GM19238 (cell line): ENCODE measurements around the gene VPS35L.
"Not testable (repeated sequence)": the region's sequence is repeated elsewhere in the genome, so short reads cannot be mapped to it uniquely, and the experiment has no call there.

Source experiments
- DNase-seq: peaks from one replicate; pipeline ENCODE4 v3.0.0; 2011; ENCODE audit warnings: low spot score; ENCODE audit not compliant: insufficient read length

VPS35L gene

GRCh38 chr16:19540241-19540970, 15.1 kb upstream of the VPS35L start:
- DNase-seq, result no peak

DNA sequence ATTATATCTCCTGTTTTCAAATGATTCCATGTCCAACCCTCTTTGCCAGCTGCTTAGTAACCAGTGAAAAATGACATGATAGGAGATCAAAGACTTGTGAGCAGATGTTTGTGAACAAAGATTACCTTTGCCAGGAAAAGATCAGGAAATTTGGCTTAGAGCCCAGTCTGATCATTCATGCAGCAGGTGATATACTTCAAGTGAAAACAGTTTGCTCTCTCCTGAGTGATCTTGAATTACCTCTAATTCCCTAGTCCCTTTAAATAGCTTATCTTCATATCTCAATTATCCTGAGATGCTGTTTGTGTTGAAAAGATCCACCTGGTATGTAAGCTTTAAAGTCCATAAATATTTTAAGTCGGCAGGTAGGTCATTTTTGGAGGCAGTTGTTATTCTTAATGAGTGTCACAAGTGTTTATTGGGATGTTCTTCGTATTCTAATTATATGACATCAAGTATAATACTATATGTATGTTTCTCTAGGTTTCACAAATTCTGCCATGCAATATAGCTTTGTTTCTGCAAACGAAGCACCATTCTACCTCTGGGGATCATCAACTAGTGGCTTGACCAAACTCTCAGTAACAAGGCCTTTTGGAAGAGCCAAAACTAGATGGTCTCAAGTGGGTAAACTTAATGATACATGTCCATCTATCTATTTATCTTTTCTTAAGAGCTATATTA, 13.2 kb upstream of the VPS35L start:
- no peak for DNase-seq

GRCh38 chr16:19543278-19543996, 12.1 kb upstream of the VPS35L start:
- DNase-seq, result not testable (repeated sequence)

DNA sequence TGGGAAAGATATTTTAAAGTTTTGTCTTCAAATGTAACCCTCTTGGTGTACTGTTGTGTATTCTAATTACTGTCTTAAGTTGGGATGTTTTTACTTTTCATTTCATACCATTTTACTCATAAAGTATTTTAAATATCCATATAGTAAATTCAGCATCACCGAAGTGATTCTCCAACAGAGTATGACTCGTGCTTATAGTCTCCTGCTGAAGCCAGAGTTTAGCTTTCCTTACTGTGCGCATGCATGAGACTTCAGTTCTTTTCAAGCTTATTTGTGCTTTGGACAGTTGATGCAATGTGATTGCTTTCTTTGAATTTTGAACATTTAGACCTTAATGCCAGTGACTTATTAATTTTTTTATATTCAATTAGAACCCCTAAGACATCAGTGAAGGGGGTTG, 7.4 kb upstream of the VPS35L start:
- no peak for DNase-seq

- no peak for DNase-seq
Observed at GRCh38 chr16:19549673-19550072, 5.8 kb upstream of the VPS35L start.

DNA sequence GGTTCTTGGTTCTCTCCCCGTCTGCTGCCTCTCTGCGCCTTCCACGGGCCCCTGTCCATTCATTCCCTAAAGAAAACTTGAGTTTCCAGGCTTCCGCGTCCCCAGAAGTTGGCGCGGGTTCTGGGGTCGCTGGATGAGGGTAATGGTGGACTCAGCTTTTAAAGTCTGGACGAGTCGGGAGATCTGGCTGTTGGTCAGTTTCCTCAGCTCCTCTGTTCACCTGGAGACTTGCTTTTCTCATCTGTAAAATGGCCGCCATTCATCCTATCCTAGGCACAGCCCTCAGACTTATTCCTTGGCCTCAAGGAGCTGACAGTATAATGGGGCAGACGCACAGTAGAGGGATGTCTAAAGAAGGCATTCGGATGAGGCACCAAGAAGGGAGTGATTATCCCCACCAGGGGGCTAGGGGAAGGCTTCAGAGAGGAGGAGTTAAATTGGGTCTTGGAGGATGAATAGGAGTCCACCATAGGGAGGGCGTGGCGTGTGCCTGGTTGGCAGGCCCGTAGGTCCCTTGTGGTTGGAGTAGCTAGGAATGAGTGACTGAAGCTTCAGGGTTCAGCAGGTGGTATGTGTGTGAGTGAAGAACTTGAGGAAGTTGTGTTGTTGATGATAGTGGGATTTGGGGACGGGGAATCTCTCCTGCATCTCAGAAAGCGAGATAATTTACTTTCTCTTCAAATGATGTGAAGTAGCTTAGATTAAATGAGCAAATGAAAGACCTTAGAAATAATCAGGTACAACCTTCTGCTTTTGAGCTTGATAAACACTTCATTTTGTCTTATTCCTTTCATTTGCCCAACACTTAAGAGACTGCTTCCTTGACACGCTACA, 652 bp downstream of the VPS35L start:
- DNase-seq, result no peak

- no peak for DNase-seq
Observed at GRCh38 chr16:19559242-19559910, 3.9 kb downstream of the VPS35L start.

- DNase-seq, result no peak
Observed at GRCh38 chr16:19560078-19560477, 4.6 kb downstream of the VPS35L start.

DNA sequence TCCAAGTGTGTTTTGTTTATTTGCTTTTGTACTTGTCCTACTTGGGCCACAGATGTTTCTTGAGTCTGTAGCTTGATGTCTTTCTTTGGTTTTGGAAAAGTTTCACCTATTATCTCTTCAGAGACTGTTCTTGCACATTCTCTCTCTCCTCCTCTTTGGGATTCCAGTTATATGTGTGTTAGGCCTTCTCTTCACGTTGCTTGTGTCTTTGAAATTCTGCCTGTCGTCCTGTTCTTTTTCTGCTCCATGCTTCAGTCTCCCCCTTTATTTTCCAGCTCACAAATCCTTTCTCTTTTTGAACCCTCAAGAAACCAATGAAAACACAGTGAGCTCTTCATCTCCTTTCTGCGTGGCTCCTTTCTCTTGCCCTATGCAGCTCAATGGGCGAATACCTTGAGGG, 7.9 kb downstream of the VPS35L start:
- DNase-seq, result no peak

DNA sequence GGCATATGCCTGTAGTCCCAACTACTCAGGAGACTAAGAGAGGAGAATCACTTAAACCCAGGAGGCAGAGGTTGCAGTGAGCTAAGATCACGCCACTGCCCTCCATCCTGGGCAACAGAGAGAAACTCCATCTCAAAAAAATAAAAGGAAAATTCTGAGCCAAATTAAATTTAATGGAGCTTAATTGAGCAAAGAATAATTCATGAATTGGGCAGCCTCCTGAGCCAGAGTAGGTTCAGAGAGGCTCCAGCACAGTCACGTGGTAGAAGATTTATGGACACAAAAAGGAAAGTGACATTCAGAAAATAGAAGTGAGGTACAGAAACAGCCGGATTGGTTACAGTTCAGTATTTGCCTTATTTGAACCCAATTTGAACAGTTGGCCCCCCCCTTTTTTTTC, 10.9 kb downstream of the VPS35L start:
- DNase-seq, result no peak

GRCh38 chr16:19567560-19567959, 12.1 kb downstream of the VPS35L start:
- no peak for DNase-seq

- no peak for DNase-seq
Observed at GRCh38 chr16:19573997-19574396, 18.5 kb downstream of the VPS35L start.

GRCh38 chr16:19574615-19575014, 19.1 kb downstream of the VPS35L start:
- no peak for DNase-seq

GRCh38 chr16:19578378-19578971, 23.0 kb downstream of the VPS35L start:
- no peak for DNase-seq

- no peak for DNase-seq
Observed at GRCh38 chr16:19582050-19582831, 26.7 kb downstream of the VPS35L start.

GRCh38 chr16:19583665-19584300, 28.3 kb downstream of the VPS35L start:
- DNase-seq, result no peak

DNA sequence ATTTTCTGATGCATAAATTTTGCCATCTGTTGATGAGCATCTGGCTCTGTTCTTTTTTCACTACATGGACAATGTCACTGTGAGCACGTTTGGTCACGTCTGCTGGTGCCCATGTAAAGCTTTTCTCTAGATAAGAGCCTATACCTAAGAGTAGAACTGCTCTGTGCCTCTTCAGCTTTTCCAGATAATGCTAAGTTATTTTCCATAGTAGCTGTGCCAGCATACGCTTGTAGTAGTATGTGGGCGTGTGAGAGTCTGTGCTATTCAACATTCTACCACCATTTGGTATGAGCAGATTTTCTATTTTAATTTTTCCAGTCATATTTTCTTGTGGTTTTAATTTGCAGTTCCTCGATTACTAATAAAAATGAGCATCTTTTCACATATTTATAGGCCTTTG, 33.2 kb downstream of the VPS35L start:
- no peak for DNase-seq

- DNase-seq, result no peak
Observed at GRCh38 chr16:19589106-19589505, 33.6 kb downstream of the VPS35L start.

DNA sequence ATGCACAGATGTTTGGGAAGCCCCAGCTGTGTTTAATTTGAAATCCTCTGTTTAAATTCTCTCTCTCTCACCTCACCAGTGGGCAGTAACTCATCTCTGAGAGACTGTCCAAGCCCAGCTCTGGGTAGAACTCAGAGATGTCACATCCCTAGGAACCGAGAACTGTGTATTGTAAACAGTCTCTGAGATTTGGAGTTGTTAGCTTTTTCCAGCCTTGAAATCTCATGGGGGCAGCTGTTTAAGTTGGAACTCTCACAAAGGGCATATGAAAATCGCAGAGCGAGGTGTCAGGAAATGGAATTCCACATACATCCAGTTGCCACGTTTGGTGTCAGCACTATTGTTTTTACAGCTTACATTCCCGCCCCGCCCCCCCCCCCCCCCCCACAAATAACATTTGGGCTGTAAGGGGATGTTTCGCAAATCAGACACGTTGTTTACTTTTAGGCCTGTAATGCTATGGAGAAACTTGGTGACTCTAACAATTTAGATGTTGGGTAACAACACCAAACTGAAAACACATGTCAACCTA, 34.3 kb downstream of the VPS35L start:
- DNase-seq, result no peak
